Activated T-cell treated with anti-CD3 and anti-CD28 coated beads, Interleukin-2, amount 50 U/mL, for 4 hours (primary cell): Measurements from ENCODE around the gene APOL3. TPM values are rescaled to one million over a fixed set of nuclear protein-coding genes. Genes with fewer than 3 reads are reported as not detected.
"Not testable (repeated sequence)": the region's sequence is repeated elsewhere in the genome, so short reads cannot be mapped to it uniquely, and the experiment has no call there.

Experiments used
- ATAC-seq, 2 donors: fragments of 200-7000 bp; cut with Tn5 transposase; one replicate each; pipeline ENCODE4 v1.10.0; 2021
- DNase-seq: peaks from one replicate; pipeline ENCODE4 v3.0.0-alpha.2; 2020
- H3K27me3 Mint-ChIP-seq: one replicate; pipeline ENCODE4 v1.8.0; 2021; ENCODE audit warnings: low read depth, mixed read lengths
- H3K36me3 Mint-ChIP-seq: one replicate; pipeline ENCODE4 v1.8.0; 2022; ENCODE audit warnings: mixed read lengths; ENCODE audit not compliant: insufficient read depth
- H3K4me1 Mint-ChIP-seq: one replicate; pipeline ENCODE4 v1.8.0; 2021; ENCODE audit warnings: low read depth, mixed read lengths
- H3K4me3 Mint-ChIP-seq: one replicate; pipeline ENCODE4 v1.8.0; 2021; ENCODE audit warnings: mild to moderate bottlenecking, moderate library complexity, mixed read lengths
- H3K9me3 Mint-ChIP-seq: one replicate; pipeline ENCODE4 v1.8.0; 2021; ENCODE audit warnings: mixed read lengths
- total RNA-seq, 3 donors: library from RNA; stranded (reverse); gene quantifications; one replicate each; pipeline ENCODE4 v1.2.1, GENCODE V29; 2021

The APOL3 gene
- total RNA-seq, 3 donors from 2014 or later, result 14.4 to 17.7 (median 15.5) TPM

GRCh38 chr22:36143956-36144355 lies 16.6 kb downstream of the APOL3 start:
- H3K4me1 Mint-ChIP-seq, result peaks cover 16% of the 10 kb centered on the region
- DNase-seq, result no peak
- no peak for ATAC-seq
- H3K36me3 Mint-ChIP-seq, result peaks cover 32% of the 10 kb centered on the region
- H3K4me3 Mint-ChIP-seq, result no peak overlapping the region
- no peaks in the 10 kb centered on the region for H3K9me3 Mint-ChIP-seq
- H3K27me3 Mint-ChIP-seq, result no peaks in the 10 kb centered on the region

- ATAC-seq, result no peak
- no peaks in the 10 kb centered on the region for H3K27me3 Mint-ChIP-seq
- H3K4me1 Mint-ChIP-seq, result peaks cover 15% of the 10 kb centered on the region
- no peak overlapping the region for H3K4me3 Mint-ChIP-seq
- H3K9me3 Mint-ChIP-seq, result no peaks in the 10 kb centered on the region
- peaks cover 27% of the 10 kb centered on the region for H3K36me3 Mint-ChIP-seq
- no peak for DNase-seq
Measured at GRCh38 chr22:36143066-36143815, 17.3 kb downstream of the APOL3 start.

GRCh38 chr22:36141481-36141880 lies 19.1 kb downstream of the APOL3 start:
- Mint-ChIP-seq H3K36me3 (peaks cover 20% of the 10 kb centered on the region), H3K4me3 (no peak overlapping the region), H3K4me1 (peaks cover 14% of the 10 kb centered on the region), H3K9me3 (no peaks in the 10 kb centered on the region), H3K27me3 (no peaks in the 10 kb centered on the region)
- no peak for DNase-seq
- ATAC-seq, result no peak

- not testable (repeated sequence) for H3K4me3 Mint-ChIP-seq, ATAC-seq, H3K27me3 Mint-ChIP-seq, DNase-seq, H3K9me3 Mint-ChIP-seq
- peaks cover 14% of the 10 kb centered on the region for H3K36me3 Mint-ChIP-seq
- H3K4me1 Mint-ChIP-seq, result peaks cover 16% of the 10 kb centered on the region
Measured at GRCh38 chr22:36138709-36139108, 21.8 kb downstream of the APOL3 start.

- H3K4me3 Mint-ChIP-seq, result no peak overlapping the region
- DNase-seq (no peak), ATAC-seq (no peak)
- H3K4me1 Mint-ChIP-seq, result peaks cover 19% of the 10 kb centered on the region
- peaks cover 9% of the 10 kb centered on the region for H3K36me3 Mint-ChIP-seq
- no peaks in the 10 kb centered on the region for H3K27me3 Mint-ChIP-seq
- no peaks in the 10 kb centered on the region for H3K9me3 Mint-ChIP-seq
Measured at GRCh38 chr22:36136988-36137387, 23.6 kb downstream of the APOL3 start.

- Mint-ChIP-seq H3K4me1 (peaks cover 19% of the 10 kb centered on the region), H3K4me3 (no peak overlapping the region), H3K36me3 (peaks cover 8% of the 10 kb centered on the region), H3K27me3 (no peaks in the 10 kb centered on the region), H3K9me3 (no peaks in the 10 kb centered on the region)
- ATAC-seq (no peak), DNase-seq (no peak)
Measured at GRCh38 chr22:36136475-36136874, 24.1 kb downstream of the APOL3 start.

- Mint-ChIP-seq H3K9me3 (no peaks in the 10 kb centered on the region), H3K4me1 (peaks cover 18% of the 10 kb centered on the region), H3K27me3 (no peaks in the 10 kb centered on the region), H3K36me3 (peaks cover 2% of the 10 kb centered on the region), H3K4me3 (no peak overlapping the region)
- ATAC-seq (no peak), DNase-seq (no peak)
Measured at GRCh38 chr22:36135306-36135980, 25.1 kb downstream of the APOL3 start.

- no peak for DNase-seq
- Mint-ChIP-seq H3K9me3 (no peaks in the 10 kb centered on the region), H3K36me3 (no peaks in the 10 kb centered on the region), H3K4me1 (peaks cover 16% of the 10 kb centered on the region), H3K27me3 (no peaks in the 10 kb centered on the region), H3K4me3 (no peak overlapping the region)
- peak in 1 of 2 donors; percentile 52 for ATAC-seq
Measured at GRCh38 chr22:36134182-36134581, 26.4 kb downstream of the APOL3 start.

GRCh38 chr22:36131907-36132306 lies 28.6 kb downstream of the APOL3 start:
- Mint-ChIP-seq H3K36me3 (no peaks in the 10 kb centered on the region), H3K9me3 (no peaks in the 10 kb centered on the region), H3K4me3 (no peak overlapping the region), H3K27me3 (no peaks in the 10 kb centered on the region), H3K4me1 (peaks cover 16% of the 10 kb centered on the region)
- ATAC-seq (no peak), DNase-seq (no peak)

GRCh38 chr22:36129486-36130388 lies 30.8 kb downstream of the APOL3 start:
- H3K4me1 Mint-ChIP-seq, result peaks cover 16% of the 10 kb centered on the region
- no peaks in the 10 kb centered on the region for H3K9me3 Mint-ChIP-seq
- H3K27me3 Mint-ChIP-seq, result no peaks in the 10 kb centered on the region
- no peak overlapping the region for H3K4me3 Mint-ChIP-seq
- DNase-seq (no peak), ATAC-seq (no peak)
- H3K36me3 Mint-ChIP-seq, result no peaks in the 10 kb centered on the region

- peaks cover 15% of the 10 kb centered on the region for H3K4me1 Mint-ChIP-seq
- no peaks in the 10 kb centered on the region for H3K36me3 Mint-ChIP-seq
- no peaks in the 10 kb centered on the region for H3K9me3 Mint-ChIP-seq
- no peak overlapping the region for H3K4me3 Mint-ChIP-seq
- ATAC-seq (no peak), DNase-seq (no peak)
- H3K27me3 Mint-ChIP-seq, result no peaks in the 10 kb centered on the region
Measured at GRCh38 chr22:36129071-36129470, 31.5 kb downstream of the APOL3 start.

- Mint-ChIP-seq H3K4me1 (peaks cover 10% of the 10 kb centered on the region), H3K4me3 (no peak overlapping the region), H3K27me3 (no peaks in the 10 kb centered on the region), H3K9me3 (no peaks in the 10 kb centered on the region), H3K36me3 (no peaks in the 10 kb centered on the region)
- ATAC-seq (no peak), DNase-seq (no peak)
Measured at GRCh38 chr22:36125994-36126531, 34.5 kb downstream of the APOL3 start.

GRCh38 chr22:36125434-36125833 lies 35.1 kb downstream of the APOL3 start:
- no peak for ATAC-seq
- peaks cover 10% of the 10 kb centered on the region for H3K4me1 Mint-ChIP-seq
- H3K4me3 Mint-ChIP-seq, result no peak overlapping the region
- H3K9me3 Mint-ChIP-seq, result no peaks in the 10 kb centered on the region
- DNase-seq, result no peak
- no peaks in the 10 kb centered on the region for H3K27me3 Mint-ChIP-seq
- H3K36me3 Mint-ChIP-seq, result no peaks in the 10 kb centered on the region

- Mint-ChIP-seq H3K4me3 (no peak overlapping the region), H3K27me3 (no peaks in the 10 kb centered on the region), H3K9me3 (no peaks in the 10 kb centered on the region), H3K4me1 (peaks cover 10% of the 10 kb centered on the region), H3K36me3 (no peaks in the 10 kb centered on the region)
- DNase-seq (no peak), ATAC-seq (no peak)
Measured at GRCh38 chr22:36124666-36125065, 35.9 kb downstream of the APOL3 start.
